Measurements from ENCODE around the gene MADD.

GRCh38 chr11:47269829-47270305 is at the start of gene MADD:
- TF ChIP-seq CTCF (IDR thresholded peaks at IDR 0.05) (no peak), POLR2A (IDR thresholded peaks at IDR 0.05) (no peak)
